Testis (tissue), 3 donors: Measurements from ENCODE around the gene WFIKKN2. TPM values are rescaled to one million over a fixed set of nuclear protein-coding genes. Genes with fewer than 3 reads are reported as not detected.

Experiments used
- DNase-seq: peaks from one replicate; pipeline ENCODE4 v3.0.0-alpha.2; 2019
- H3K27ac ChIP-seq, 2 donors: fragments of 200-600 bp; sonication (generic); one replicate each; pipeline ENCODE4 v1.5.1; 2019
- H3K27me3 ChIP-seq: fragments of 200-600 bp; sonication (generic); one replicate; pipeline ENCODE4 v1.5.1; 2019
- H3K36me3 ChIP-seq: fragments of 200-600 bp; sonication (generic); one replicate; pipeline ENCODE4 v1.5.1; 2017; ENCODE audit warnings: low read depth; ENCODE audit errors: missing control alignments
- H3K4me1 ChIP-seq: fragments of 200-600 bp; sonication (generic); one replicate; pipeline ENCODE4 v1.5.1; 2019
- H3K4me3 ChIP-seq, 2 donors: fragments of 200-600 bp; sonication (generic); one replicate each; pipeline ENCODE4 v1.5.1; 2017 to 2019
- H3K9me3 ChIP-seq: fragments of 200-600 bp; sonication (generic); one replicate; pipeline ENCODE4 v1.5.1; 2017
- CTCF ChIP-seq, 3 experiments: fragments of 450-650 bp in 2 of 3; fragments of 200-600 bp in 1 of 3; sonication (generic) in 1 of 3; IDR thresholded peaks; one replicate each; pipeline ENCODE4 v1.5.1; 2016 to 2019; ENCODE audit warnings: antibody characterized with exemption in 3 of 3, mild to moderate bottlenecking in 2 of 3, moderate library complexity in 1 of 3
- POLR2A ChIP-seq: fragments of 450-650 bp; IDR thresholded peaks from one replicate; pipeline ENCODE4 v1.6.1; 2017; ENCODE audit warnings: antibody characterized with exemption, mild to moderate bottlenecking, moderate library complexity
- WGBS, 2 donors: methylation state at CpG; one replicate each; pipeline ENCODE4 v1.1.5; 2018; 5-methylcytosine and 5-hydroxymethylcytosine counted together
- intact Hi-C: fragments of 100-400 bp; cut with DNase I; formaldehyde crosslinking; loops from one replicate; pipeline ENCODE4 v1.15.1; 2023; ENCODE audit warnings: low total_unique reads
- polyA plus RNA-seq: library from polyadenylated mRNA; stranded (reverse); fragments of 350-450 nt; fragmentation: Illumina TruSeq; extraction: RNeasy Lipid Tissue Mini Kit (QIAGEN cat#74804); gene quantifications from one replicate; pipeline ENCODE4 v1.2.3, GENCODE V29; 2014; ENCODE audit warnings: low read depth, low replicate concordance; ENCODE audit not compliant: insufficient read depth
- total RNA-seq, 2 donors: library from RNA; depleted of rRNA; stranded (reverse); fragments of >200 nt; gene quantifications; one replicate each; pipeline ENCODE4 v1.2.3, GENCODE V29; 2016

The WFIKKN2 gene
- total and polyA plus RNA-seq, 3 donors from 2014 or later = 3.7 to 7.3 (median 6.8) TPM

GRCh38 chr17:50818921-50819657 lies 16.3 kb upstream of the WFIKKN2 start:
- DNase-seq = no peak

GRCh38 chr17:50820651-50821050 lies 14.7 kb upstream of the WFIKKN2 start:
- no peak overlapping the region for H3K27ac ChIP-seq
- TF ChIP-seq CTCF (IDR thresholded peaks at IDR 0.05) (no peak), POLR2A (no peak)
- H3K36me3 ChIP-seq = no peaks in the 10 kb centered on the region
- intact Hi-C loops = no loop called here
- no peaks in the 10 kb centered on the region for H3K9me3 ChIP-seq
- WGBS, 2 donors = 78 to 83% methylated on average over 10 of the region's 10 CpGs
- H3K4me3 ChIP-seq = no peak overlapping the region
- H3K4me1 ChIP-seq = no peaks in the 10 kb centered on the region
- no peaks in the 10 kb centered on the region for H3K27me3 ChIP-seq
- DNase-seq = no peak

More at GRCh38 chr17:50818921-50819657, 16.3 kb upstream of the WFIKKN2 start:
- Histone ChIP-seq H3K27ac (no peak overlapping the region), H3K27me3 (no peaks in the 10 kb centered on the region), H3K9me3 (no peaks in the 10 kb centered on the region), H3K4me3 (no peak overlapping the region), H3K36me3 (no peaks in the 10 kb centered on the region), H3K4me1 (no peaks in the 10 kb centered on the region)
- 63 to 72% methylated on average over 6 of the region's 6 CpGs for WGBS, 2 donors
- no peak for TF ChIP-seq CTCF (IDR thresholded peaks at IDR 0.05)
- no peak for TF ChIP-seq POLR2A
- intact Hi-C loops = no loop called here

- no peak for TF ChIP-seq CTCF (IDR thresholded peaks at IDR 0.05)
- TF ChIP-seq POLR2A = no peak
- intact Hi-C loops = no loop called here
These were observed 12.8 kb upstream of the WFIKKN2 start for GRCh38 chr17:50822550-50822949.

GRCh38 chr17:50824429-50824828 lies 11.0 kb upstream of the WFIKKN2 start:
- Histone ChIP-seq H3K27me3 (no peaks in the 10 kb centered on the region), H3K9me3 (no peaks in the 10 kb centered on the region), H3K27ac (no peak overlapping the region), H3K4me3 (no peak overlapping the region), H3K36me3 (no peaks in the 10 kb centered on the region), H3K4me1 (peaks cover 5% of the 10 kb centered on the region)
- 89 to 93% methylated on average over 2 of the region's 2 CpGs for WGBS, 2 donors
- DNase-seq = no peak
- TF ChIP-seq CTCF (IDR thresholded peaks at IDR 0.05) = no peak
- TF ChIP-seq POLR2A = no peak
- intact Hi-C loops = no loop called here

More at GRCh38 chr17:50822550-50822949, 12.8 kb upstream of the WFIKKN2 start:
- Histone ChIP-seq H3K27ac (no peak overlapping the region), H3K4me3 (no peak overlapping the region), H3K36me3 (no peaks in the 10 kb centered on the region), H3K9me3 (no peaks in the 10 kb centered on the region), H3K27me3 (no peaks in the 10 kb centered on the region), H3K4me1 (no peaks in the 10 kb centered on the region)
- DNase-seq = no peak
- WGBS, 2 donors = 98% methylated on average over 2 of the region's 2 CpGs

- Histone ChIP-seq H3K4me1 (peaks cover 11% of the 10 kb centered on the region), H3K27ac (no peak overlapping the region), H3K36me3 (no peaks in the 10 kb centered on the region), H3K27me3 (no peaks in the 10 kb centered on the region), H3K4me3 (no peak overlapping the region), H3K9me3 (no peaks in the 10 kb centered on the region)
- TF ChIP-seq CTCF (IDR thresholded peaks at IDR 0.05) = no peak
- TF ChIP-seq POLR2A = no peak
- intact Hi-C loops = no loop called here
- no peak for DNase-seq
These were observed 10.2 kb upstream of the WFIKKN2 start for GRCh38 chr17:50825188-50825587.
